WTC11 (cell line): ENCODE results near the gene CRACR2A.

ENCODE experiments used
- CTCF ChIP-seq: fragments of 200-600 bp; IDR thresholded peaks from 2 replicates; pipeline ENCODE4 v1.8.0; 2022; ENCODE audit warnings: antibody characterized with exemption
- GABPB1 ChIP-seq: sonication (generic); formaldehyde crosslinking; IDR thresholded peaks from 2 replicates; pipeline ENCODE4 v1.8.1; 2023; ENCODE audit warnings: mild to moderate bottlenecking, missing genetic modification reagents
- MAX ChIP-seq: sonication (generic); formaldehyde crosslinking; IDR thresholded peaks from 2 replicates; pipeline ENCODE4 v1.8.0; 2022; ENCODE audit warnings: mild to moderate bottlenecking, missing genetic modification reagents
- PRDM15 ChIP-seq: sonication (generic); formaldehyde crosslinking; IDR thresholded peaks from 2 replicates; pipeline ENCODE4 v1.8.0; 2022; ENCODE audit warnings: missing genetic modification reagents

DNA sequence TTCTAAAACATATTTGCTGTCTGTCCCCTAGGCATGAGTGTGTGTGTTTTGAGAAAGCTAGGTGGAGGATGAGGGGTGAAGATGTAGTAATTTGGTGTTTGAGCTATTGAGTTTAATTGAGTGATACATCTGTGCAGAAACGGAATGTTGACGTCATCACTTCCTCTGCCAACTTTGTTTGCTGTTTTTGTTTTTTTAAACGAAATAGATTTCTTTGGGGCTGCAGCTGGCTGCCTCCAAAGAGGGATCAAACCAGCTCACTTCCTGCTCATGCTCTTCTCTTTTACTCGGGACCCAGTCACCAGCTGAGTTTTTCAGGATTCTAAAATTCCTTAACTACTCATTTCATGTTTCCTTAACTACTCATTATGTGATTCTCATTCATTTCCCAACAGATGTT lies 19.5 kb upstream of the CRACR2A start:
- TF ChIP-seq CTCF = no peak
- TF ChIP-seq GABPB1 (CRISPR knock-in tag) = no peak
- TF ChIP-seq PRDM15 (CRISPR knock-in tag) = no peak
- TF ChIP-seq MAX = no peak
